Measurements from ENCODE around the gene CHRNA5. TPM values are rescaled to one million over a fixed set of nuclear protein-coding genes. Genes with fewer than 3 reads are reported as not detected.

Gene CHRNA5
- total and polyA plus RNA-seq, 12 donors, result 0.49 to 3.9 (median 2.3) TPM

DNA sequence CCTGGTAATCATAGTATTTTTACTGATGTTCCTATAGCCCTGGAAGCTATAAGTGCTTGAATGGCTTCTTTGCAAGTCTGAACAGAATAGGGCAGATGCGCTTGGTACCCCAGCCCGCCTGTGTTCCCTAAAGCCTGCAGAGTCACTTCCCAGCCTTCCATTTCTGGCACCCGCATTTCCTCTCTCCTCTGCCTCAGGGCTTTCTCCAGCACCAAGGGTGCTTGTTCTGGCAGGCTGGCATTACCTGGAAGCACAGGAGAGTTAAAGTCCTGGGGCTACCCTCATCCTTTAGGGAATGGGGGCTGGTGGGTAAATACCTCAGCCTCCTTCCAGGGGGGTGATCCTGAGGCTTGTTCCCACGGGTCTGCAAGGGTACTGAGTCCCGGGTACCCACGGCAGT is 62.9 kb downstream of the CHRNA5 start:
- Histone ChIP-seq H3K27ac (no peak overlapping the region), H3K36me3 (no peaks in the 10 kb centered on the region), H3K27me3 (peaks cover 0 to 46% (median 36%) of the 10 kb centered on the region in 7 donors), H3K4me1 (no peaks in the 10 kb centered on the region), H3K4me3 (no peak overlapping the region), H3K9me3 (peaks cover 0 to 9% (median 0%) of the 10 kb centered on the region in 11 donors)
- no peak for DNase-seq
- 77 to 86% methylated on average over 6 of the region's 6 CpGs for WGBS, 2 donors
- ATAC-seq, result no peak
- no peak for TF ChIP-seq CTCF (IDR thresholded peaks at IDR 0.05)
- intact Hi-C loops (cut with DNase I), result loop anchor here in 1 of 10 donors (5.0 kb wide), 1 partner anchor 84 kb away; no protein-coding TSS in a partner anchor

DNA sequence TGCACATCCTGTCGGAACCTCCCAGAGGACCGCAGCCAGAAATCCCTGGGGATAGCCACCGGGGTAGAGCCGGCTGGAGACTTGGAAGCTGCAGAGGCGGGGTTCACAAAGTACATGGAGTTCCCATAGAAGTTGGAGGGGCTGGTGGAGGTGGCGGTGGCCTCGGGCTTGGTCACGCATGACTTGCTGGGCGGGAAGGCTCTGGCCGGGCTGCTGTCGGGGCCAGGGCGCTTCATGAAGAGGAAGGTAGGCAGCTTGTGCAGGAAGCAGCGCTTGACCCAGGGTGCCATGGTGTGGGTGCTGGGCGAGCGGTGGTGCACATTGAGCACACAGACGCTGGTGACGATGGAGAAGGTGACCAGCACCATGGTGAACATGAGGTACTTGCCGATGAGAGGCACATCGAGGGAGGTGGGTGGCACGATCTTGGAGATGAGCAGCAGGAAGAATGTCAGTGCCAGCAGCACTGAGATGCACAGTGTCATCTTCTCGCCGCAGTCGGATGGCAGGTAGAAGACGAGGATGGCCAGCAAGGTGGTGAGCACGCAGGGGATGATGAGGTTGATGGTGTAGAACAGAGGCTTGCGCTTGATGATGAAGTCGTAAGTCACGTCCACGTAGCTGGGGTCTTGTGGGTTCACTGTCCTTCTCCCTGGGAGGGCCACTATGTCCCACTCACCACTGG is 63.9 kb downstream of the CHRNA5 start:
- H3K9me3 ChIP-seq, result peaks cover 0 to 19% (median 0%) of the 10 kb centered on the region in 11 donors
- peaks cover 0 to 42% (median 26%) of the 10 kb centered on the region in 7 donors for H3K27me3 ChIP-seq
- H3K4me1 ChIP-seq, result no peaks in the 10 kb centered on the region
- no peak for TF ChIP-seq CTCF (IDR thresholded peaks at IDR 0.05)
- no peaks in the 10 kb centered on the region for H3K36me3 ChIP-seq
- H3K4me3 ChIP-seq, result no peak overlapping the region
- ATAC-seq (no peak), DNase-seq (no peak)
- no peak overlapping the region for H3K27ac ChIP-seq
- 91% methylated on average over 29 of the region's 29 CpGs for WGBS, 2 donors
- intact Hi-C loops (cut with DNase I), result loop anchor here in 1 of 10 donors (5.0 kb wide), 1 partner anchor 83 kb away; no protein-coding TSS in a partner anchor

GRCh38 chr15:78629716-78630065 is 64.4 kb downstream of the CHRNA5 start:
- no peaks in the 10 kb centered on the region for H3K4me1 ChIP-seq
- H3K4me3 ChIP-seq, result no peak overlapping the region
- DNase-seq (no peak), ATAC-seq (no peak)
- H3K36me3 ChIP-seq, result no peaks in the 10 kb centered on the region
- peaks cover 0 to 38% (median 26%) of the 10 kb centered on the region in 7 donors for H3K27me3 ChIP-seq
- WGBS, 2 donors, result 91 to 95% methylated on average over 12 of the region's 12 CpGs
- intact Hi-C loops (cut with DNase I), result loop anchor here in 3 of 10 donors (5.0 to 10.0 kb wide), 3 partner anchors 65 to 555 kb away; no protein-coding TSS in a partner anchor
- no peak overlapping the region for H3K27ac ChIP-seq
- H3K9me3 ChIP-seq, result peaks cover 0 to 19% (median 0%) of the 10 kb centered on the region in 11 donors
- no peak for TF ChIP-seq CTCF (IDR thresholded peaks at IDR 0.05)

GRCh38 chr15:78630886-78631633 is 65.7 kb downstream of the CHRNA5 start:
- DNase-seq (no peak), ATAC-seq (no peak)
- intact Hi-C loops (cut with DNase I), result loop anchor here in 2 of 10 donors (10.0 kb wide), 2 partner anchors 64 to 554 kb away; no protein-coding TSS in a partner anchor
- H3K4me3 ChIP-seq, result no peak overlapping the region
- H3K9me3 ChIP-seq, result peaks cover 0 to 19% (median 0%) of the 10 kb centered on the region in 11 donors
- no peaks in the 10 kb centered on the region for H3K36me3 ChIP-seq
- no peaks in the 10 kb centered on the region for H3K4me1 ChIP-seq
- no peak overlapping the region for H3K27ac ChIP-seq
- TF ChIP-seq CTCF (IDR thresholded peaks at IDR 0.05), result no peak
- H3K27me3 ChIP-seq, result peaks cover 0 to 30% (median 19%) of the 10 kb centered on the region in 7 donors
- WGBS, 2 donors, result 69 to 77% methylated on average over 9 of the region's 9 CpGs
